T-helper 22 cell (primary cell): Measurements from ENCODE around the gene HMGN5.

Experiments
- DNase-seq: peaks from one replicate; pipeline ENCODE4 v3.0.0-alpha.2; 2020; ENCODE audit warnings: low read depth

HMGN5 gene, protein sequence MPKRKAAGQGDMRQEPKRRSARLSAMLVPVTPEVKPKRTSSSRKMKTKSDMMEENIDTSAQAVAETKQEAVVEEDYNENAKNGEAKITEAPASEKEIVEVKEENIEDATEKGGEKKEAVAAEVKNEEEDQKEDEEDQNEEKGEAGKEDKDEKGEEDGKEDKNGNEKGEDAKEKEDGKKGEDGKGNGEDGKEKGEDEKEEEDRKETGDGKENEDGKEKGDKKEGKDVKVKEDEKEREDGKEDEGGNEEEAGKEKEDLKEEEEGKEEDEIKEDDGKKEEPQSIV

DNA sequence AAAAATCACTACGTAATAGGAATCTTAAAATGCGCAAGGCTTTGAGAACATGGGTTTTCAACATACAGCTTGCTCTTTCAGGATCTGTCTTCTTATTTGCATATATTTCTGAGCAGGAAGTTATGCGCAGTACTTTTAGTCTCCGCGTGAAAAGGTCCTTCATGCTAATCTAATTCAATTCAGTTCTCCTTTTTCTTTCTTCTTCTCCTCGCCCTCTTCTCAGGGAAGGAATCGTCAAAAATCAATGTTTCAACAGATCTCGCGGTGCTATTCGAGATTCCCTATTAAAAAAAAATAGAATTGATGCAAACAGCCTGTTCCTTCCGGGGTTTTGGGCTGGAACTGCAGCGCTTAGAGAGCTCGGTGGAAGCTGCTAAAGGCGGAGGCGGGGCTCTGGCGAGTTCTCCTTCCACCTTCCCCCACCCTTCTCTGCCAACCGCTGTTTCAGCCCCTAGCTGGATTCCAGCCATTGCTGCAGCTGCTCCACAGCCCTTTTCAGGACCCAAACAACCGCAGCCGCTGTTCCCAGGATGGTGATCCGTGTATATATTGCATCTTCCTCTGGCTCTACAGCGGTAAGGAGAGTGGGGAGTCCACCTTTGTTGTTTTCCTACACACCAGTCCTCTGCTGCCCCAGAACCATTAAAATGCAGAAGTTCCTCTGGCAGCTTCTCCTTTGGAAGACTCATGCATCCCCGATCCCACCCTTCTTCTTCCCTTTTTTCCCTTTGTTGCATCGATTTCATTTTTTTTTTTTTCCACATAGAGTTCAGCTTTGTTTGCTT, at the start of gene HMGN5, which contains the start of gene SH3BGRL:
Gene HMGN5 (minus strand): TSS at position 243 of the 785 bp plus-strand sequence. CDS start 80,364 bp downstream, outside the sequence.
Gene SH3BGRL (plus strand): TSS at position 432 of the 785 bp plus-strand sequence. CDS start 99 bp downstream, at position 531.
- peak; percentile 53 for DNase-seq

DNA sequence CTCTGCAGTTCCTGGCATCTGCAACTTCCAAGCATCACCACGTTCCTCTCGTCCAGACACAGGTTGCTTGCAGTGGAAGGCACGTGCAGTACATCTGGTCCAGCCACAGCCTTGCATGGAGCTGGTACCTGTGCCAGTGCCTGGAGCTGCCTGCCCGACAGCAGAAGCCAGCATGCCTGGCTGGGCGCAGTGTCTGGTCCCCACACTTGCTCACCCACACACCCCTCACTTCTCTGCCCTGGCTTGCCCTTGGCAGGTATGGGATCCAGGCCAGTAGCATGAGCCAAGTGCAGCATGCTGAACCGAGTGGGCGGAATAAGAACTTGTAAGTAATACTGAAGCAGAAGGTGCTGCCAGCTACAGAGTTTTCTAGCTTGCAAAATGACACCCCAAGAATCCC, 40.0 kb upstream of the HMGN5 start:
- DNase-seq = no peak

- no peak for DNase-seq
These were observed 39.1 kb upstream of the HMGN5 start for GRCh38 chrX:81240701-81241331.

DNA sequence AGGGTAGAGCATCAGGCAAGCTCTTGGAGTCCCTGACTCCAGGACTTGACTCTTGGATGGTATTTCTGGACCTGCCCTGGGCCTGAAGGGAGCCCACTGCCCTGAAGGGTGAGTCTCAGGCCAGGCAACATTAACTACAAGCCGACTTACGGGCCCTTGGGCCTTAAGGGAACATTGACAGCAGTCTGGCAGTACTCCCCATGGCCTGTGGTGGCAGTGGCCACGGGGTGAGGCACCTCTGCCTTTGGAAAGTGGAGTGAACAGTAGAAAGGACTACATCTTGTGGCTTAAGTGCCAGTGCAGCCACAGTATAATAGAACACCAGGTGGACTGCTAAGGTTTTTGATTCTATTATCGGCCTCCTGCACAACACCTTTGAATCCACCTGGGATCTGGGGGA, 36.5 kb upstream of the HMGN5 start:
- no peak for DNase-seq

- DNase-seq = no peak
These were observed 35.8 kb upstream of the HMGN5 start for GRCh38 chrX:81237516-81237915.

DNA sequence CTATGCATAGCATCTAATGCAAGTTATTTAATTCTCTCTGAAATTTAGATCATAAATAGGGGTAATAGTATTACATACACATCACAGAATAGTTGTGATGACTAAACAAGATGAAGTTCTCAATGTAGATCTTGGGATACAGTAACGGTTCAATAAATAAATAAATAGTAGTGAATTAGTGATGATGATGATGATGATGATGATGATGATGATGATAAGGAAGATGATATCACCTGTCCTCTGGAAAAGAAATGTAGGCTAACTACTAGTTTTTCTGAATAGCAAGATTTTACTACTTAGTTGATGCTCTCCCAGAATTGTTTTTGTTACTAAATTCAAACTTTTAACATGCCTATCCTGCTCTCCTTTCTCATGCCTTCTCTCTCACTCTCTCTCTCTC, 30.5 kb upstream of the HMGN5 start:
- no peak for DNase-seq

GRCh38 chrX:81231476-81231875, 29.8 kb upstream of the HMGN5 start:
- no peak for DNase-seq

DNA sequence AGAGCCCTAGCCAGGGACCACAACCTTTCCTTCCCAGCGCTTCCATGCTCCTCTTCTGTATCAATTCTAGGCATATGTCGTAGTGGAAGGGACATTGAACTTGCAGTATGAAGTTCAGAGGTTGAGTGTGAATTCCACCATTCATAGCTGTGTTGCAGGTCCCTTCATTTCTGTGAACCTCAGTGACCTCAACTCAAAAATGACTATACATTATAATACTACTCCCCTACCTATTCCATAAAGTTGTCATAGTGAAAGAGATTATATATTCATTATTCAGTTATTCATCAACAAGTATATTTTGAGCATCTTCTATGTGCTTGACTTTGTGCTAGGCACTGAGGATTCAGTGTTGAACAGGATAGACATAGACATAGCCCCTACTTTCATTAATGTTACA, 28.2 kb upstream of the HMGN5 start:
- DNase-seq = no peak

- DNase-seq = no peak
These were observed 27.5 kb upstream of the HMGN5 start for GRCh38 chrX:81229229-81229628.

DNA sequence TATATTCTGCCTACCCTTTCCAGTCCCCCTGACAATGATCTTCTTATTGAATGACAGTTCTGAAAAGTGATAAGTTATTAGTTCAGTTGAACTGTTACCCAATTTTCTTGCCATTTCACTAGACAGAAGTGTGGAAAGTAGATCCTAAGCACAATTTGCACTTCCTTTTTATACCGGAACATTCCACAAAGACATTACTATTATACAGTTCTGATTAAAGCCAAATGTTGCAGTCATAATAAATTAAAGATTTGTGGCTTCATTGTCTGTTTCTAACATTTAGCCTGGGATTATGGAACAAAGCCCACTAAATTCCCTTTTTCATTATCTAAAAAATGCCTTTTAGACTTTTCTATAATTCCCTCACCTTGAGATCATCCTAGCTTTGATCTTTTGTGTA, 14.0 kb upstream of the HMGN5 start:
- DNase-seq = no peak

DNA sequence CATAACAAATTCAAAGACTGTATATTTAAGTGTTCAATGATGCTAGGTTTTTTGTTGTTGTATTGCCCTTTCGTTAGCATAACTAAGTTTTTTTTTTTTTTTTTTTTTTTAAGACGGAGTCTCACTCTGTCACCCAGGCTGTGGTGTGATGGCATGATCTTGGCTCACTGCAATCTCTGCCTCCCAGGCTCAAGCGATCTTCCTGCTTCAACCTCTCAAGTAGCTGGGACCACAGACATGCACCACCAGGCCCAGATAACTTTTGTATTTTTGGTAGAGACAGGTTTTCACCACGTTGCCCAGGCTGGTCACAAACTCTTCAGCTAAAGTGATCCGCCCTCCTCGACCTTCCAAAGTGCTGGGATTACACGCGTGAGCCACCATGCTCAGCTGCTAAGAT, 7.2 kb upstream of the HMGN5 start:
- DNase-seq = no peak

DNA sequence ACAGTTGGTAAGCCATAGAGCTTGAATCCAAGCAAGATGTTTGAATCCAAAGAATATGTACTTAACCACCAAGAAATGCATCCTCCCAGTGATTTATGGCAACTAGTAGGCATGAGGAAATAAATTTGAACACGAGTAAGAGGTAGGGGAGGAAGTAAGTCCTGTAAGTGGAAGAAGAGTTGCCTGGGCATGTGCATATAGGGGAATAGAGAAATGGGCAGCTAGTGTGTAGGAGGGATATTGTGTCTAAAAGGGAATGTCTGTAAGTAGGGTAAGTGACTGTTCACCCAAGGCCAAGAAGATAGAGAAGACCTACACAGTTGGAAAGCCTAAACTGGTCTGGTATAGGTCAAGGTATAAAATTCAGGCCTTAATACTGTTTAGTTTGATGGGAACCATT, 4.8 kb upstream of the HMGN5 start:
- DNase-seq = no peak

DNA sequence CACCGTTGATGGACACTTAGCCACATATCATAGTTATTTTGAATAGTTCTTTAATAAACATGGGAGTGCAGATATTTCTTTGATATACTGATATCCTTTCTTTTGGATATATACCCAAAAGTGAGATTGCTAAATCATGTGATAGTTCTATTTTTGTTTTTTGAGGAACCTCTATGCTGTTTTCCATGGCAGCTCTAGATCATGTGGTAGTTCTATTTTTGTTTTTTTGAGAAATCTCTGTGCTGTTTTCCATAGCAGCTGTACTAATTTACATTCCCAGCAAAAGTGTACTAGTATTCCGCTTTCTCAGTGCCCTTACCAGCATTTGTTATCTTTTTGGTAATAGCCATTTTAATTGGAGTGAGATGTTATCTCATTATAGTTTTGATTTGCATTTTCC, 3.8 kb upstream of the HMGN5 start:
- DNase-seq = no peak

DNA sequence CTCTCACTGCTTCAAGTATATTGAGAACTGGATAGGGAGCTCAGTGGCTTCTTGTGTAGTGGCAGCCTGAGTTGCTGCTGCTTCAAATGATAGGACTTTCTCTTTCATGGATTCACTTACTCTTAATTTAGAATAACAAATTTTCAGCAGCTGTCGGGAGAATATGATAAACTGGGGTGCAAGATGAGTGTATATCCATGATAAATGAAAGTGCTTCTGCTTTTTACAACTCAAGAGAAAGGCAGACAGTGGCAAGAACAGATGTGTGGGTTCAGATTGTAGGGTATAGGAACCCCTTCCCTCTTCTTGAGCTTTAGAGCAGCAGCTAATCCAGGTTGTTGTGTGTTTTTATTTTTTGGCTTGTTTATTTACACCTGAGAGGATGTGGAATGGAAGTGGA, 1.2 kb upstream of the HMGN5 start:
- no peak for DNase-seq

- DNase-seq = no peak
These were observed 725 bp upstream of the HMGN5 start for GRCh38 chrX:81202456-81202819.

DNA sequence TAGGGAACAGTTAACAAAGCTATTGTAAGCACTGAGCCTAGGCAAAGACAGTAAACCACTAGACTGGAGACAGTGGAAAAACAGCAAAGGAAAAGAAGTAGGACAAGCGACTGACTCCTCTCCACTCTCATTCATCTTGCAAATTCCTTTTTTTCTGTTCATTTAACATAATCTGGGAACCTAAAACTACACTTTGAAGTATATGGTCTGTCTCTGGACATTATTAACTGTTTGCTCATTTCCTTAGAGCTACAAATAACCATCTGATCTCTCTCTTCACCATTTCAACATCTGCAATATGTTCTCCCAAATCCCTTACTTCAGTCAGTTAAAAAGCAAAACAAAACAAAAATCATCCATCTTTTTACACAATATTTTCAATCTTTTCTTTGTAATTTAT, 642 bp downstream of the HMGN5 start:
- DNase-seq = no peak

- DNase-seq = peak; percentile 18
These were observed 6.0 kb downstream of the HMGN5 start for GRCh38 chrX:81195712-81196111.

DNA sequence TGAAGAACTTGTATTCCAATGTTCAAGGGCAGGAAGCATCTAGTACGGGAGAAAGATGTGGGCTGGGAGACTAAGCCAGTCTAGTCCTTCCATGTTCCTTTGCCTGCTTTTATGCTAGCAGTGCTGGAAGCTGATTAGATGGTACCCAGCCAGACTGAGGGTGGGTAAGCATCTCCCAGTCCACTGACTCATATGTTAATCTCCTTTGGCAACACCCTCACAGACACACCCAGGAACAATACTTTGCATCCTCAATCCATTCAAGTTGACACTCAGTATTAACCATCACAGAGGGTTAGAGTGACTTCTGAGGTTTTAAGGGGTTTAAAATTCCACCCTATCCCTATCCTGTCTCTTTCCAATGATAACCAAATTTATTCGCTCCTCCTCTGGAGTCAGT, 6.5 kb downstream of the HMGN5 start:
- DNase-seq = no peak

- no peak for DNase-seq
These were observed 27.4 kb downstream of the HMGN5 start for GRCh38 chrX:81174286-81174685.

GRCh38 chrX:81168391-81168790, 33.3 kb downstream of the HMGN5 start:
- no peak for DNase-seq

DNA sequence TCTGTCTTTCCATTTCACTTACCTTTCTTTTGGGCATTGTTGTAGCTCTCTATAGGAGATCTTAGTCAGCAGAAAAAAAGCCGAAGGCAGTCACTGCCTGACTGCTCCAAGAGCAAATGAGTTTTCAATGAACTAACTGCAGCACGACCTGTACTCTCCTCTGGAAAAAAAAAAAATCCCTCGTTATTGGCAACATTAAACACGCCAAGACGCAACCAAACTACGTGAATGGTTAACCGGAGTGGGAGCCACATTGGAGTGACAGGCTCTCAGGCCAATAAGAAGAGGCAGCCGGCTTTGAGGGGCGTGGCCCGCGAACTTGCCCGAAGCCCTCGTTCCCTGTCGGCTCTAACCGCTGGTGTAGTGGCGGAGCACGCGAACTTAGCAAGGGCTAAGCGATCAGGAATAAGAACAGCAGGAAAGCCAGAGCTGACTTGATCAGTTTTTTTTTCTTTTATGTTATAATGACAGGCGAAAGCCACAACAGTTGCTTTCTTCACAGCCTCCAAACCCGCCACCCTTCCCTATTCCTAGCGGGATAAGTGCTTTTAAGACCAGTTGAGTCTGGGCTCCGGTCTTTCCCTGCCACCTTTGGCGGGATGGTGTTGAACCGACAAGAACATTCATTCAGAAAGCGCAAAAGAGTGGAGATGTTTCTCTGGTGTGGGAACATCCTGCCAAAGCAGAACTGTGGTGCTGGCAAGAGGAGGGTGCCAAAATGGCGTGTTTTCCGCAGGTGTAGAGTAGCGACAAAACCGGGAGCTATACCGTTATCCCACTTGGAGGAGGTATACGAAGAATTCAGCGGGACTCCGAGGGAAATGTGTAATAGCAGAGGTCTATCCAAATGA, 80.0 kb downstream of the HMGN5 start:
- peak; percentile 71 for DNase-seq

DNA sequence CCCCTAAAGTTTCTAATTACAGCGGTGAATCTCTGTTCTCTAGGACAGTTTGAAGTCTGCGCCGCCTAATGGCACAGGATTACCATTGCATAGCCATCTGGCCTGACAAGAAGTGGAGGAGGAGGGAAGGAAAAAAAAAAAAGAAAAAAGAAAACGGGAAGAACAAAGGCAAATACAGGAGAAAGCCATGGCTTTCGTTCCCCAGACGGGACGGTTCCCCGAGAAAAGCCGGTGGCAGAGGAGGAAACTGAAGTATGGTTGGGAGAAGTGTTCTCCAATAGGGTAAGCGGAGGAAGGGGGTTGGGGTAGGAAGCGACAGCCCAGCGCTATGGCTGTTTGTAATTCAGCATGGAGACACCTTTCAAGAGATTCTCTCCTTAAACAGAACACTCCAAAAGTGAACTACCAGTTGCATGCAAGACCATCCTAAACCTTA, 80.8 kb downstream of the HMGN5 start:
- no peak for DNase-seq
